Keratinocyte (primary cell): ENCODE data around the gene FAM227A.

ENCODE experiments used
- EZH2 ChIP-seq: IDR thresholded peaks from one replicate; pipeline ENCODE4 v1.6.1; 2012; ENCODE audit warnings: inconsistent platforms, mild to moderate bottlenecking, low read length, moderate library complexity
- TF ChIP-seq, protein P1 (sequence below), 3 experiments: IDR thresholded peaks in 1 of 3; conservative IDR thresholded peaks in 1 of 3; optimal IDR thresholded peaks in 1 of 3; 2 replicates in 2 of 3; 3 replicates in 1 of 3; pipeline versions ENCODE3 to v1.5.1; 2011; ENCODE audit warnings: low read length in 3 of 3, mild to moderate bottlenecking in 3 of 3, moderate library complexity in 2 of 3, control low read depth in 1 of 3, inconsistent platforms in 1 of 3; ENCODE audit not compliant: insufficient read depth in 2 of 3; ENCODE audit errors: extremely low read depth in 1 of 3

DNA sequence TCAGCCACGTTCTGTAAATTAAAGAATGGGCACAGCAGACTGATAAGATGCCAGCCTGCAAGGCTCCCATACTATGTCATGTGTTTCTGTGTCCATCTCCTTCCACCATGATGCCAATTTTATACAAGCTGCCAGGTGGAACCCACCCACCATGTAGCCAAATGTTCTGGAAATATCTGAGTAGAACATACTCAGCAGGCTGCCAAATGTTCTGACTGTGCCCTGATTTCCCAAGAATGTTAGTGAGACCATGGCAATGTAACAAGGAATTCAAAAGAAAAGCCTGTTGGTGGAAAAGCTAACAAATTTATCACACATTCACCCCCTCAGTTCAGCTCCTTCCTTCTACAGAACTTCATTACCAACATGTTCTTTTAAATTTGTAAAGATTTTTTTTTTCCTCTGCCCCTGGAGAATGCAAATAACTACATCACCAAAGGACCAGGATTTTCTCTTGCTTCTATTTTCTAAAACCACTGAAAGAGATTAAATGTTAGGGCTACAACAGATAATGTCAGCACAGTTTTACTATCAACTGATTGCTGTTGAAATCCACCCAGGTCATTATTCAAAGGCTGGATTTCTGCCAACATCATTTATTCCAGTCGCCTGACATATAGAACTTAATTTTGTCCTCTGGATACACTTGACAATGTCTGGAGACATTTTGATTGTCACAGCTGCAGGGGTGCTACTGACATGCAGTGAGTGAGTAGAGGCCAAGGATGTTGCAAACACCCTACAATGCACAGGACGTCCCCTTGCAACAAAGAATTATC lies 89.3 kb downstream of the FAM227A start:
- TF ChIP-seq, protein P1, sequence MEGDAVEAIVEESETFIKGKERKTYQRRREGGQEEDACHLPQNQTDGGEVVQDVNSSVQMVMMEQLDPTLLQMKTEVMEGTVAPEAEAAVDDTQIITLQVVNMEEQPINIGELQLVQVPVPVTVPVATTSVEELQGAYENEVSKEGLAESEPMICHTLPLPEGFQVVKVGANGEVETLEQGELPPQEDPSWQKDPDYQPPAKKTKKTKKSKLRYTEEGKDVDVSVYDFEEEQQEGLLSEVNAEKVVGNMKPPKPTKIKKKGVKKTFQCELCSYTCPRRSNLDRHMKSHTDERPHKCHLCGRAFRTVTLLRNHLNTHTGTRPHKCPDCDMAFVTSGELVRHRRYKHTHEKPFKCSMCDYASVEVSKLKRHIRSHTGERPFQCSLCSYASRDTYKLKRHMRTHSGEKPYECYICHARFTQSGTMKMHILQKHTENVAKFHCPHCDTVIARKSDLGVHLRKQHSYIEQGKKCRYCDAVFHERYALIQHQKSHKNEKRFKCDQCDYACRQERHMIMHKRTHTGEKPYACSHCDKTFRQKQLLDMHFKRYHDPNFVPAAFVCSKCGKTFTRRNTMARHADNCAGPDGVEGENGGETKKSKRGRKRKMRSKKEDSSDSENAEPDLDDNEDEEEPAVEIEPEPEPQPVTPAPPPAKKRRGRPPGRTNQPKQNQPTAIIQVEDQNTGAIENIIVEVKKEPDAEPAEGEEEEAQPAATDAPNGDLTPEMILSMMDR (optimal IDR thresholded peaks at IDR 0.05 in 1 of 3, IDR thresholded peaks at IDR 0.05 in 1 of 3, conservative IDR thresholded peaks at IDR 0.05 in 1 of 3; ENCODE audit: extremely low read depth in 1 of 3, insufficient read depth in 2 of 3, low read length in 3 of 3), result no peak
- TF ChIP-seq EZH2, result no peak
